NB4 (cell line): ENCODE data around the gene CFAP99.

Experiments used
- MAX ChIP-seq: IDR thresholded peaks from 2 replicates; pipeline ENCODE4 v1.6.1; 2011; ENCODE audit warnings: low read depth, low read length
- MYC ChIP-seq: IDR thresholded peaks from 2 replicates; pipeline ENCODE4 v1.6.1; 2011; ENCODE audit warnings: low read depth, low read length
- POLR2A ChIP-seq: IDR thresholded peaks from 2 replicates; pipeline ENCODE4 v1.6.1; 2011; ENCODE audit warnings: mild to moderate bottlenecking; ENCODE audit not compliant: insufficient read length; ENCODE audit errors: extremely low read depth
- TF ChIP-seq, protein P1 (sequence below): IDR thresholded peaks from one replicate; pipeline ENCODE4 v1.5.1; 2012; ENCODE audit warnings: low read depth, low read length

DNA sequence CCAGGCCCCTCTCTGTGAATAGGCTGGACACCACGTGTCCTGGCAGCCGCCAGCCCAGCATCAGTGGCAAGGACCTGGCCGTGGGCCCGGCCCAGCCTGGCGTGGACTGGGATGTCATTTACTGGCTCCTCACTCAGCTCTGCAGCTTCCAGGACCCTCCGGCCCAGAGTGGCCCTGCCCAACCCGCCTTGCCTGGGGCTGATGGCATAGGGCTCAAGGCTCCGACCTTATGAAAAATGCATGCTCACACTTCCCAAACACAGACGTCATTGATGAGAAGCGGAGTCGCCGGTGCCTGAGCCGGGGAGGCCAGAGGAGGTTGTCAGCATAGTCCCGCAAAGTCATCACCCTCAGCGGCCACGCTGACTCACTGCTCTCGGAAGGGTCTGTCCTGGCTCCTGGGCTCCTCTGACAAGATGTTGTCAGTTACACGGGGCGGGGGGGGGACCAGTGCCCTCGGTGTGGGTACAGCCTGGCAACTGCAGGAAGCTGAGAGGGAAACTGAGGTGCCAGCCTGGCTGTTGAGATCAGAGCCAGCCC lies 14.3 kb downstream of the CFAP99 start:
- TF ChIP-seq, protein P1, sequence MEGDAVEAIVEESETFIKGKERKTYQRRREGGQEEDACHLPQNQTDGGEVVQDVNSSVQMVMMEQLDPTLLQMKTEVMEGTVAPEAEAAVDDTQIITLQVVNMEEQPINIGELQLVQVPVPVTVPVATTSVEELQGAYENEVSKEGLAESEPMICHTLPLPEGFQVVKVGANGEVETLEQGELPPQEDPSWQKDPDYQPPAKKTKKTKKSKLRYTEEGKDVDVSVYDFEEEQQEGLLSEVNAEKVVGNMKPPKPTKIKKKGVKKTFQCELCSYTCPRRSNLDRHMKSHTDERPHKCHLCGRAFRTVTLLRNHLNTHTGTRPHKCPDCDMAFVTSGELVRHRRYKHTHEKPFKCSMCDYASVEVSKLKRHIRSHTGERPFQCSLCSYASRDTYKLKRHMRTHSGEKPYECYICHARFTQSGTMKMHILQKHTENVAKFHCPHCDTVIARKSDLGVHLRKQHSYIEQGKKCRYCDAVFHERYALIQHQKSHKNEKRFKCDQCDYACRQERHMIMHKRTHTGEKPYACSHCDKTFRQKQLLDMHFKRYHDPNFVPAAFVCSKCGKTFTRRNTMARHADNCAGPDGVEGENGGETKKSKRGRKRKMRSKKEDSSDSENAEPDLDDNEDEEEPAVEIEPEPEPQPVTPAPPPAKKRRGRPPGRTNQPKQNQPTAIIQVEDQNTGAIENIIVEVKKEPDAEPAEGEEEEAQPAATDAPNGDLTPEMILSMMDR = no peak
- TF ChIP-seq POLR2A (no peak), MAX (no peak), MYC (no peak)
